A549 treated with Mapracorat at 1 μM for 4 hours (cell line): ENCODE data around the gene PRSS35. TPM values are rescaled to one million over a fixed set of nuclear protein-coding genes. Genes with fewer than 3 reads are reported as not detected.

Experiments used
- total RNA-seq: library from RNA; stranded (reverse); fragments of 200-300 nt; extraction: Qiagen RNA extraction; gene quantifications from 5 replicates; pipeline ENCODE4 v1.2.3, GENCODE V29; 2022

PRSS35 gene
- total RNA-seq: 0.07 TPM in 1 of 5 replicates, not detected in the others

DNA sequence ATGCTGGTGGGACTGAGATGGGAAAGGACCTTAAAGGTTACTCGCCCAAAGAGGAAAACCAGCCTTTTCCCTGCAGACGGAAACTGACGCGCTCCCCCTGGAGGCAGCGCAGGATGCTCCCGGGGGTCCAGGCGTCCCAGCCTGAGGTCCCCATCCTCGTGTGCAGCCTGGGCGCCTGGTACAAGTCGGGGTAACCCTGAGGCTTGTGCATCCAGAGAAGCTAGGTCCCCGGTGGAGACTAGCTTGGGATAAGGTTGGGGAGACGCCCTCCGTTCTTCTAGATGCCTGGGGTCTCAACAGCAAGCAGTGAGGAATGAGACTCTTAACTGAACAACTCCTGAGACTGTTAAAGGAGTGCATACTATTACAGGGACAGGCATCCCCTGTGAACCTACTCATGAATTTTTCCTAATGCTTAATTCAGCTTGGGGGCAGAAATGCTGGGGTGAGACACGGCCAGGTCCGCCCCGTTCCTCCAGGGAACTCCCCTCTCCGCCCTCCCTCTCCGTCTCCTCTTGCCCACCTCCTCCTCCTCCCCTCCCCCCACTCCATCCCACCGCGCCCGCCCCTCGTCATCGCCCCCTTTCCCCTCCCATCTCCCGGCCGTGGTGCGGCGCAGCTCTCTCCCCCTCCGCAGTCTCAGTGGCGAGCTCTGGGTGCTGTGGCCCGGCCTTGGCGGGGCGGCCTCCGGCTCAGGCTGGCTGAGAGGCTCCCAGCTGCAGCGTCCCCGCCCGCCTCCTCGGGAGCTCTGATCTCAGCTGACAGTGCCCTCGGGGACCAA is at the start of gene PRSS35:
Gene PRSS35, plus strand, starts transcription at position 634 of the 781 bp plus-strand sequence. CDS start 10,908 bp downstream, outside the sequence.

Other genes with a start within 250 kb of the PRSS35 start
- 36.3 to 40.5 TPM (median 38.2 TPM) in 5 replicates for gene ME1, start 81.5 kb upstream of the PRSS35 start, total RNA-seq
- 0.05 to 0.45 TPM (median 0.12 TPM) in 5 replicates for gene SNAP91, start 196.6 kb downstream of the PRSS35 start, total RNA-seq